ENCODE results near the gene ME3. TPM values are rescaled to one million over a fixed set of nuclear protein-coding genes. Genes with fewer than 3 reads are reported as not detected.
"Not testable (repeated sequence)": the region's sequence is repeated elsewhere in the genome, so short reads cannot be mapped to it uniquely, and the experiment has no call there.

Gene ME3
- total RNA-seq, 1 donor from 2014 or later = 12.2 TPM

DNA sequence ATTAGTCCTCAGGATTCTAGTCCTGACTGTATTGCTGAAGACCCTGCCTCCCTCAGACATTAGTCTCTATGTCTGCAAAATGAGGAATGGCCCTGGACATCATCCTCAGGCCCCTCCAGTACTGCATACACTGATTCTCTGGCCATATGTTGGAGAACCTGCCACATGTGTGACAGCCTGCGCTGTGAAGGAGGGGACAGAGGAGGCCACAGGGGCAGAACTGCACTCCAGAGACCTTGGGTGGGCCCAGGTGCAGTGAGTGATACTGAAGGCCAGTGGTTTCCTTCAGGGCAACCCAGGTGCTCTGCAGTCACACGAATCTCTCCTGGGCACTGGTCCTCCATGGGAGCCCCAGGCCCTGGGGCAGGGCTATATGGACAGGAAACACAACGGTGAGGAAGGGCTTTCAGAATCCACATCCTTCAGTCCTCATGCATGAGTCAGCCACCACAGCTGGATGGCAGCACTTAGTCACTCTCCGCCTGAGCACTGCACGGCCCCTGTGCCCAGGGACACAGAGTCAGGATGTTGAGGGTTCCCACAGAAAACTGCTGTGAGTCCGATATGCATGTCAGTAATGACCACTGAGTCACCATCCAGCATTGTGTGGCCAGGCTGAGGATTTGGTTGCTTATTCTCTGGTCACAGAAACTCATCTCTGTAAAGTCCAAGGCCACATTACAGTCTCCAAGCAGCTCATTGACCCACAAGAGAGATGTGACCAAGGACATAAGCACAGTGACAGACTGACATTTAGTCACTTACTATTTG, 39.7 kb downstream of the ME3 start:
- intact Hi-C loops (cut with micrococcal nuclease) = loop anchor here (5.0 kb wide), 1 partner anchor 55 kb away; no protein-coding TSS in a partner anchor

DNA sequence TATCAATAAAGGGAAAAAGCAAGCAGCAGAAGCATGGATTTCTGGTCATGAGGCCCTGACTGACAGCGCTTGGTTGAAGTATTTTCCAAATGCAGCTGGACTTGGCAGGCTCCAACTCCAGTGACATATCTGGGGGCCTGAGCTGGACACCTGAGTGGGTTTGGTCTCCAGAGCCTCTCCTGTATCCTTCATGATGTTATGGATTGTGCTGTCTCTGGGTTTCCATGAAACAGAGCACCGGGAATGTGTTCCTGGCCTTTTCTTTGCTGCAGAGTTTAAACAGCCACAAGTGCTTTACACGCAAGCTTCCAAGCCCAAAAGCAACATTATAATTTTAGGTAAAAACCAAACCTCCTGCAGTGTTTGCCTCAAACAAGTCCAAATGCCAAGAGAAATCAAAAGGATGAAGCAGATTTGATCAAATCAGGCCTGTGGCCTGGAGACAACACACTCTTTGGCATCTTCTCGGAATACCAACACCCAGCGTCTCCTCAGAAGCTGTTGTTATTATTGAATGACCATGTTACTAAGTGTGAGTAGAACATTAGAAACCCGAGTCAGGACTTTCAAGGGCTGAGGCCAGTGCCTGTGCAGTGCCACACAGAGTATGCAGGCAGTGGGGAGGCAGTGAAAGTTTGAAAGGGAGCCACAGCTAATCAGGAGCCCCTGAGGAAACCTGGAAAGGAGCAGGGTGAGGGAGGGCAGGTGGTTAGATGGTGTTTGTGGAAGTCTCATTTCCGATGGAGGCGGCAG, 42.0 kb downstream of the ME3 start:
- no peaks in the 10 kb centered on the region for H3K9me3 Mint-ChIP-seq
- H3K36me3 Mint-ChIP-seq (ENCODE audit: low read depth) = no peaks in the 10 kb centered on the region
- H3K27me3 Mint-ChIP-seq = peaks cover 13% of the 10 kb centered on the region
- H3K4me3 Mint-ChIP-seq = no peak overlapping the region
- DNase-seq = no peak
- no peak overlapping the region for H3K27ac Mint-ChIP-seq
- H3K4me1 Mint-ChIP-seq = peaks cover 13% of the 10 kb centered on the region
- intact Hi-C loops (cut with micrococcal nuclease) = loop anchor here (5.0 kb wide), 1 partner anchor 57 kb away; no protein-coding TSS in a partner anchor

More for the DNA sequence above, 39.7 kb downstream of the ME3 start:
- Mint-ChIP-seq H3K27ac (peak overlapping the region; percentile 20), H3K27me3 (peaks cover 23% of the 10 kb centered on the region), H3K9me3 (no peaks in the 10 kb centered on the region), H3K36me3 (ENCODE audit: low read depth) (no peaks in the 10 kb centered on the region), H3K4me1 (peaks cover 30% of the 10 kb centered on the region), H3K4me3 (no peak overlapping the region)
- peak; percentile 76 for DNase-seq

DNA sequence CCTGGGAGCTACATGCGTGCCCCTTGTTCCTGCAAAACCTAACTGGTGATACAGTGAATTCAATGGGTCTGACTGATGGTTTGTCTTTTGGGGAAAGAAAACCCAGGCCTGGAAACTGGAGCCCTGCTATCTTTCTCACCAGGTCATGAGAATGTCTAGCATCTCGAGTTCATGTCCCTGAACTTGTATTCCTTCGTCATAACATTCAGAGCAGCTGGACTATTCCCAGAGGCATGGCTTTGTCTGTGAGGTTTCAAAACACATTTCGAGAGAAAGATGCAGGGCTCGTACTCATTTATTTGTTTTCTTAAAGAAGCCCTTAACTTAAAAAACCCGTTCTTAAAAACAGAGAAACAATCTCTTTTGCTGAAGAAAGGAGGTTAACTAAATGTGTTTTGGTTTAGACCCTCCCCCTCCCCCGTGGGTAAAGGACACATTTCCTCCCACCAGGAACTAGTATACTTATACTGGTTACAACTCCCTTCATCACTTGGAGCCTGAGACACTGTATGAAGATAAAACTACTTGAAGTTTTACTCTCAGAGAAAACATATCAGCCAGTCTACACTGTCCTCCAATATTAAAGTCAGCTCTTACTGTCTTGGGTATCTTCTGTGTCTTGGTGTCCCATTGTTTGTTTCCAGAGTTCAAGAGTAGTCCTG, 43.2 kb downstream of the ME3 start:
- Mint-ChIP-seq H3K9me3 (no peaks in the 10 kb centered on the region), H3K36me3 (ENCODE audit: low read depth) (no peaks in the 10 kb centered on the region), H3K4me3 (no peak overlapping the region), H3K4me1 (peaks cover 13% of the 10 kb centered on the region), H3K27ac (no peak overlapping the region), H3K27me3 (peaks cover 6% of the 10 kb centered on the region)
- intact Hi-C loops (cut with micrococcal nuclease) = no loop called here
- no peak for DNase-seq

DNA sequence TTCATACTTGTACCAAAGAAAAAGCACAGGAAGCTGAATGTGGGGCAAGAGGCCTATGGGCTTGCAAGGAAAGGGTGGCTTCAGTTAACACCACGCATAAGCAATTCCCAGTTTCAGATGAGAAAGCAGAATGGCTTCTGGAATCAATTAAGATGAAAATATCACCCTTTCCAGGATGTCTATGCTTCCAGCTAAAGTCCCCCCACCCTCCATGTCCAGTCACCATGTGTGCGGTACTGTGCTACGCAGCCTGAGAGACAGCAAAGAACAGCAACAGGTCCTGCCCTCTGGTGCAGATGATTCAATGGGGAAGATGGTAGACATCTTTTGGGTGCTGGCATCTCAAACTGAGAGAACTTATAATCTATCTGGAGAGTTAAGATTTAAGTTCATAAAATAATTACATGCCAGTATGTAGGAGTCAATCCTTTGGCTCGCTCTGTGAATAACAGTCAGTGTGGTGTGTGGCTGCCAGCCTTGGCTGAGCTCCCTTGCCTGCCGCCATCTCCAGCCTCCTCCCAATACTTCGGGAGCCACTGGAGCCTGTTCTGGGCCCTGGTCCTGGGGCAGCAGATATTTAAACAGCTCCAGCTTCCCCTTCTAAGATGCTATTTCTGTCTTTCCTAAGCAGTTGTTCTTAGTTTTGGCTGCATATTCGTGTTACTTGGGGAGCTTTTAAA, 44.5 kb downstream of the ME3 start:
- intact Hi-C loops (cut with micrococcal nuclease) = no loop called here
- H3K27me3 Mint-ChIP-seq = peaks cover 7% of the 10 kb centered on the region

DNA sequence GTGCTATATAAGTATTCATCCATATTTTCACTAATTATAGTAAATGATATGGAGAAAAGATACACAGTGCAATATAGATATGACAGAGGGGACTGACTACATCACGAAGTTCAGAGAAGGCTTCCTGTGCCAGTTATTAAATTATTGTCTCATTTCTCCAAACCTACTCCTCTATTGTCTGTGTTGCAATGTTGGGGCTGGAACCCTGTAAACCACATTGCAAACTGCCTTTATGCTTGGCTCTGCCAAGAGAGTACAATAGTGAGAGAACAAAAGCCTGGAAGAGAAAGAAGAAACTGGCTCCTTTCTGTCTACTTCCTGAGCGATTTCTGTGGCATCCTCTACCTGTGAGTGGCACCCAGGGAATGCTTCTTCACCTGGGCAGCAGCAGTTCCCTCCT, 46.4 kb downstream of the ME3 start:
- no peak overlapping the region for H3K4me3 Mint-ChIP-seq
- H3K4me1 Mint-ChIP-seq = no peaks in the 10 kb centered on the region
- peaks cover 11% of the 10 kb centered on the region for H3K27me3 Mint-ChIP-seq
- H3K36me3 Mint-ChIP-seq (ENCODE audit: low read depth) = peaks cover 2% of the 10 kb centered on the region
- intact Hi-C loops (cut with micrococcal nuclease) = no loop called here
- peaks cover 4% of the 10 kb centered on the region for H3K9me3 Mint-ChIP-seq
- no peak for DNase-seq
- no peak overlapping the region for H3K27ac Mint-ChIP-seq

More for the DNA sequence above, 44.5 kb downstream of the ME3 start:
- peaks cover 8% of the 10 kb centered on the region for H3K4me1 Mint-ChIP-seq
- H3K27ac Mint-ChIP-seq = no peak overlapping the region
- no peak overlapping the region for H3K4me3 Mint-ChIP-seq
- H3K9me3 Mint-ChIP-seq = no peaks in the 10 kb centered on the region
- no peaks in the 10 kb centered on the region for H3K36me3 Mint-ChIP-seq (ENCODE audit: low read depth)
- DNase-seq = no peak

DNA sequence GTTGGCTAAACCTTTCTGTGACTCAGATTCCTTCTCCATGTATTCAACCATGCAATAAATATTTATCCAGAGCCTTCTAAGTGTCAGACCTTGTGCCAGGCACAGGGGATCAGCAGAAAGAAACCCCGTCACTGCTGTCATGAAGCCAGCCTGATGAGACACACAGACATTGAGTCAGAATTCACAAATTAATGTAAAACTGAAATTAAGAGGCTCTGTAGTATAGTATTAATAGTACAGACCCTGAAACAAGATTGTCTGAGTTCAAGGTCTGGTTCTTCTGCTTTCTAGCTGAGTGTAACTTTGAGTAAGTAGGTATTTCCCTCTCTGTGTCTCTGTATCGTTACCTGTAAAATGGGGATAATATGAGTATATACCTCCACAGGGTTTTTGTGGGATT, 46.9 kb downstream of the ME3 start:
- Mint-ChIP-seq H3K4me3 (no peak overlapping the region), H3K9me3 (peaks cover 4% of the 10 kb centered on the region), H3K36me3 (ENCODE audit: low read depth) (peaks cover 2% of the 10 kb centered on the region), H3K4me1 (no peaks in the 10 kb centered on the region), H3K27me3 (peaks cover 11% of the 10 kb centered on the region), H3K27ac (no peak overlapping the region)
- no peak for DNase-seq
- intact Hi-C loops (cut with micrococcal nuclease) = no loop called here

DNA sequence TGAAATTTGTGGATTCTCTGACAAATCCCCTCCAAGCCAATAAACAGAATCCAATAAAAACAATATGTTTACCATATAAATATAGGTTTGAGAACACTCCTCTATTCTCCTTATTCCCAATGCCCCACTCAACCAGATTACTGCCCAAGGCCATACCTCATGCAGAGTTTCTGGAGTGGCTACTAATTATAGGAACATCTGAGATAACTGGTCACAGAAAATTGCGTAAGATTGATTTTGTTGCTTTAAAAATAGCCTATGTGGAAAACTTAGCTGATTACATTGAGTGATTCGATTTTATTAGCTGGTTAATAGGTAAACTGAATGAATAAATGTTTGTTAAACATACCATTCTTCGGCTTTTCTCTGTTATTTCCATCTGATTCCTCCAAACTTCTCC, 48.0 kb downstream of the ME3 start:
- Mint-ChIP-seq H3K9me3 (peaks cover 4% of the 10 kb centered on the region), H3K4me3 (no peak overlapping the region), H3K27ac (no peak overlapping the region), H3K4me1 (no peaks in the 10 kb centered on the region), H3K27me3 (peaks cover 9% of the 10 kb centered on the region), H3K36me3 (ENCODE audit: low read depth) (peaks cover 2% of the 10 kb centered on the region)
- DNase-seq = no peak
- intact Hi-C loops (cut with micrococcal nuclease) = no loop called here

DNA sequence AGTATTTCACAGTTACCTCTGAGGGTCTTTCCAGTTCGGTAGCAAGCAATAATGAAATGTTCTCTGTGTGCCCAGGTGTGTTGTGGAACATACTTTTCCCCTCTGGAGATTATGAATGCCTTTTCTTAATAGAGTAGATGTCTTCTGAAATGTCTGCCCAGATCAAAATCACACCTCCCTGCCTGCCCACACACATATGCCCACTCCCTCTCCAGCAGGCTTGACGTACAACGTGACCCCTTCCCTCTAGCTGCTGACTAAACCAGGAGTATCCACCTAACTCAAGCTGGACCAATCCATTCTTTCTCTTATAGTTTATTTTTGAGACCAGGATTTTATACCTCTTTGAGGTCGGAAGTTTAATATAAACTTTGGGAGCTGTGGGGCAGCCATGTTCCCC, 48.7 kb downstream of the ME3 start:
- peaks cover 9% of the 10 kb centered on the region for H3K27me3 Mint-ChIP-seq
- H3K9me3 Mint-ChIP-seq = peaks cover 4% of the 10 kb centered on the region
- no peak overlapping the region for H3K27ac Mint-ChIP-seq
- no peak for DNase-seq
- no peaks in the 10 kb centered on the region for H3K4me1 Mint-ChIP-seq
- H3K36me3 Mint-ChIP-seq (ENCODE audit: low read depth) = peaks cover 8% of the 10 kb centered on the region
- no peak overlapping the region for H3K4me3 Mint-ChIP-seq
- intact Hi-C loops (cut with micrococcal nuclease) = no loop called here

DNA sequence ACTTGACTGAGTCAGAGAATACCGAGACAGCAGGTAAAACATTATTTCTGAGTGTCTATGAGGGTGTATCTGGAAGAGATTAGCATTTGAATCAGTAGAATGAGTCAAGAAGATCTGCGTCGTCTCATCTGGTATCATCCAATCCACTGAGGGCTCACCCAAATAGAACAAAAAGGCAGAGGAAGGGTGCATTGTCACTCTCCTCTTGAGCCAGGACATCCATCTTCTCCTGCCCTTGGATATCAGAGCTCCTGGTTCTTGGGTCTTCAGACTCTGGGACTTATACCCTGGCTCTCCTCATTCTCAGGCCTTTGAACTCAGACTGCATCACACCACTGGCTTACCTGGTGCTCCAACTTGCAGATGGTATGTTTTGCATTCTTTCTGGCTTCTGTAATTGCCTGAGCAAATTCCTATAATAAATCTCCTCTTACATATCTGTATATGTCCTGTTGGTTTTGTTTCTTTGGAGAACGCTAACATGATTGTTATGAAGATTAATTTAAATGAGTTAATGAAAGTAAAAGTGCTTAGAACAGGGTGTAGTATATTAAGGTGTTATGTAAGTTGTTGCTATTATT, 49.3 kb downstream of the ME3 start:
- Mint-ChIP-seq H3K4me3 (no peak overlapping the region), H3K4me1 (no peaks in the 10 kb centered on the region), H3K36me3 (ENCODE audit: low read depth) (peaks cover 8% of the 10 kb centered on the region), H3K27me3 (peaks cover 9% of the 10 kb centered on the region), H3K9me3 (peaks cover 4% of the 10 kb centered on the region), H3K27ac (no peak overlapping the region)
- intact Hi-C loops (cut with micrococcal nuclease) = no loop called here
- no peak for DNase-seq

DNA sequence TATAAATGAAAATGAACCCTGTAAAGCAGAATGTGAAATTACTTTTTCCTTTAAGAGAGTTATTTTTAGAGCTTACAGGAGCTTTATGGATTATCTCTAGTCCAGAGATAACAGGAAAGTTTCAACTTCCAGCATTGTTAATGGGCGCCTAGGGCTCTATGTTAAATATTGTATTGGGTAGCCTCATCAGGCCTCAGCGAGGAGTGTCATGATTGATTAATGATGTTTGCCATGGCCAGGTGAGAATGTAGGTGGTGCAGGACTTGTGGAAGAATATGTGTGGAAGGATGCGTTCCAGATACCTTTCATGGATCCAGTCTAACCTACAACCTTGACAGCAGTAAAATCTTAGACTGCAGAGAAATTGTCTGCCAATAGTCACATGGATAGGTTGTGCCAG, 50.6 kb downstream of the ME3 start:
- H3K4me3 Mint-ChIP-seq = no peak overlapping the region
- no peak for DNase-seq
- H3K27ac Mint-ChIP-seq = no peak overlapping the region
- H3K4me1 Mint-ChIP-seq = no peaks in the 10 kb centered on the region
- peaks cover 4% of the 10 kb centered on the region for H3K9me3 Mint-ChIP-seq
- intact Hi-C loops (cut with micrococcal nuclease) = no loop called here
- H3K36me3 Mint-ChIP-seq (ENCODE audit: low read depth) = peaks cover 8% of the 10 kb centered on the region
- peaks cover 9% of the 10 kb centered on the region for H3K27me3 Mint-ChIP-seq

DNA sequence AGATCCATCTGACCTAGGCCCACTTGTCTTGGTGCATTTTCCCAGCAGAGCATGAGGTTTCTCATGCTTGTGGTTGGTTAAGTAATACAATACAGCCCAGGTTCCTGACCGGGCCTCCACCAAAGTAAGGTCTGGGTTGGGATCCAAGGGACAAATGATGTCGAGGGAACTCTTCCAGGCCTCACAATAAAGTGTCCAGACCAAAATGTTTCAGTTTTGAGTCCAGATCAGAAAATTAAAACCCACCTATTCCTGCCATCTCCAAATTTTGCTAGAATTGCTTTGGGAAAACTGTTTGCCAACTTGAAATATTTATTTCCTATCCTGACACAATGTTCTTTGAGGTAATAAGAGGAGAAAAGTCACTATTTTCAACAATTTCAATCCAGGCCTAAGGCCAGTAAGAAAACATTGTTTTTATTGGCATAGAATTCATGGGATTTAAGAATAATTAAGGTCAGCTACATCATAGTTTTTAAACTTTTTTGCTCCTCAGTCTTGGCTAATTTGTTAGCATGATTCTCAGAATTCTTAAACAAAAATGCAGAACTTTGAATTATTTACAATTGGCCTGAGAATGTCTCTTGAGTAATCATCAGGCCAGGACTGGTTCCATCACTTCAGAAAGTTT, 51.4 kb downstream of the ME3 start:
- peaks cover 2% of the 10 kb centered on the region for H3K4me1 Mint-ChIP-seq
- H3K27ac Mint-ChIP-seq = no peak overlapping the region
- H3K27me3 Mint-ChIP-seq = peaks cover 9% of the 10 kb centered on the region
- intact Hi-C loops (cut with micrococcal nuclease) = no loop called here
- DNase-seq = no peak
- H3K4me3 Mint-ChIP-seq = no peak overlapping the region
- peaks cover 8% of the 10 kb centered on the region for H3K36me3 Mint-ChIP-seq (ENCODE audit: low read depth)
- H3K9me3 Mint-ChIP-seq = peaks cover 4% of the 10 kb centered on the region

DNA sequence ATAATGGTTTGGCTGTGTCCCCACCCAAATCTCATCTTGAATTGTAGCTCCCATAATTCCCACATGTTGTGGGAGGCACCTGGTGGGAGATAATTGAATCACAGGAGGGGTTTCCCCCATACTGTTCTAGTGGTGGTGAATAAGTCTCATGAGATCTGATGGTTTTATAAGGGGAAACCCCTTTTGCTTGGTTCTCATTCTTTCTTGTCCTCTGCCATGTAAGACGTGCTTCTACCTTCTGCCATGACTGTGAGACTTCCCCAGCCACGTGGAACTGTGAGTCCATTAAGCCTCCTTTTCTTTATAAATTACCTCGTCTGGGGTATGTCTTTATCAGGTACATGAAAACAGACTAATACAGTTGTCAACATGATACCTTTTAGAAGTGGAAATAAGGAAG, 53.0 kb downstream of the ME3 start:
- DNase-seq; H3K27me3 Mint-ChIP-seq; H3K36me3 Mint-ChIP-seq (ENCODE audit: low read depth); H3K27ac Mint-ChIP-seq; H3K4me1 Mint-ChIP-seq; intact Hi-C loops (cut with micrococcal nuclease); H3K9me3 Mint-ChIP-seq; H3K4me3 Mint-ChIP-seq: not testable (repeated sequence)

DNA sequence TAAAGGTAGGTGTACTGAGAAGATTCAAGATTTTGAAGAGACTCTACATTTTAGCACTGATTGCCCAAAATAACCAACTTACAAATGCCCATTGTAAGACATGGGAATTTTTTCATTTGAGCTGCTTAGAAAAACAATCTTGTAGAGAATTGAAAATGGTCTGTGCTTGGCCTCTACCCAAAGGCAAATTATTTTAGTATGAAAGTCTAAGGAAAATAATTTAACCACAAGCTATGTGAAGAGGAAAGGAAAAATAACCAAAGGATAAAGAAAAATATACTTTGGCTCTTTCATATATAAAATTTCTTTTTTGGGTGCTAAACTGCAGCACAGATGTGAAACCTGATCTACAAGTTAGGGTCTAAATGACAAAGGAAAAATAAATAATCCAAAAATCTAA, 54.9 kb downstream of the ME3 start:
- no peak for DNase-seq
- Mint-ChIP-seq H3K27ac (no peak overlapping the region), H3K36me3 (ENCODE audit: low read depth) (peaks cover 8% of the 10 kb centered on the region), H3K4me3 (no peak overlapping the region), H3K4me1 (peaks cover 2% of the 10 kb centered on the region), H3K9me3 (peaks cover 11% of the 10 kb centered on the region), H3K27me3 (peaks cover 6% of the 10 kb centered on the region)
- intact Hi-C loops (cut with micrococcal nuclease) = no loop called here

All from activated CD4-positive, alpha-beta T cell treated with anti-CD3 and anti-CD28 coated beads, Interleukin-2, amount 10 ng/mL, durations not matched to agents 24 days and 14 days (primary cell).